ENCODE measurements around the gene USP31.

DNA sequence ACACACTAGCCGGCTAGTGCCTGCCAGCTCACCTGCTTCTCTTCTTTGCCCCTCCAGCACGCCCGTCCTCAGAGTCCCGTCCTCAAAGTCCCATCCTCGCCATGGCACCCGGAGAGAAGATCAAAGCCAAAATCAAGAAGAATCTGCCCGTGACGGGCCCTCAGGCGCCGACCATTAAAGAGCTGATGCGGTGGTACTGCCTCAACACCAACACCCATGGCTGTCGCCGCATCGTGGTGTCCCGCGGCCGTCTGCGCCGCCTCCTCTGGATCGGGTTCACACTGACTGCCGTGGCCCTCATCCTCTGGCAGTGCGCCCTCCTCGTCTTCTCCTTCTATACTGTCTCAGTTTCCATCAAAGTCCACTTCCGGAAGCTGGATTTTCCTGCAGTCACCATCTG lies 36.9 kb upstream of the USP31 start:
- no peak for TF ChIP-seq CTCF (IDR thresholded peaks at IDR 0.05; ENCODE audit: low read length)
- no peak for TF ChIP-seq EZH2 (IDR thresholded peaks at IDR 0.05; ENCODE audit: borderline replicate concordance, low read length)

Measured in OCI-LY1 (cell line).